CD1c-positive myeloid dendritic cell (primary cell): Measurements from ENCODE around the gene VAPA.

Experiments used
- DNase-seq: peaks from one replicate; pipeline ENCODE4 v3.0.0-alpha.2; 2016; ENCODE audit errors: extremely low spot score

The VAPA gene

GRCh38 chr18:10002280-10002679 is 88.5 kb downstream of the VAPA start:
- DNase-seq = peak; percentile 35

- DNase-seq = no peak
These were observed 89.5 kb downstream of the VAPA start for GRCh38 chr18:10003281-10003680.

GRCh38 chr18:10003866-10004265 is 90.0 kb downstream of the VAPA start:
- DNase-seq = no peak

- DNase-seq = peak; percentile 73
These were observed 92.6 kb downstream of the VAPA start for GRCh38 chr18:10006311-10006893.

DNA sequence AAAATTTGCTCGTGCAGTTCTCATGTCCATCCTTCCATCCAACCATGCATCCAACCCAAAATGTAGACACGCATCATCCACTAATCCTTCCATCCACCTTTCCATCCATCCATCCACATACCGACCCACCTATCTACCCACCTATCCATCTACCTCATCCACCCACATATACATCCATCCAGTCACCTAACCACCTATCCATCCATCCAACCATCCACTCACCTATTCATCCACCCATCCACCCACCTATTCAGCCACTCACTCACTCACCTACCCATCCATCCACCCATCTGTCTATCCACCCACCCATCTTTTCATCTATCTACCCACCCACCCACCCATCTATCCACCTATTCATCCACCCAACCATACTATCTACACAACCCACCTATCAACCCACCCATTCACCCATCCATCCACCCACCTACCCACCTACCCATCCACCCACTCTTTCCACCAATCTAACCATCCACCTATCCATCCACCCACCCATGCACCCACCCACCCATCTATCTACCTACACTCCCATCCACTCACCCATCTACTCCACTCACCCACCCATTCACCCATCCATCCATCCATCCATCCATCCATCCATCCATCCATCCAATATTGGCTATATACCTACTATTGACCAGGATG is 94.3 kb downstream of the VAPA start:
- DNase-seq = no peak
